ENCODE results near the gene HNRNPM.

DNA sequence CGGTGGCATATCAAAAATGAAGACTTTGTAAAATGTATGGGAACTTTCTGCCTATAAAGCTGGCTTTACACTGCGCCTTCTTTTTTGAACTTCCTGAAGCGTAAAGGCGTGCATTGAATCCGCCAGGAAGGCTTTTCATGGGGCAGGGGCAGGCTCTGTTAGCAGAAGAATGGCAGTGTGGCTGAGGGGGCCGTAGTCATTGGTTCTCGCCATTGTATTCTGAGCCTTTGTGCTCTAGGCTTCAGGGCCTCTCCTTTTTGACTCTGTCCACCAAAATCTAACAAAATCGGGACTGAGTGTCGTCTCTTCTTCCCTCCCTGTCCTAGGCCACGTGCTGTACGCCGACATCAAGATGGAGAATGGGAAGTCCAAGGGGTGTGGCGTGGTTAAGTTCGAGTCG is 43.6 kb downstream of the HNRNPM start:
- TF ChIP-seq, protein P1, sequence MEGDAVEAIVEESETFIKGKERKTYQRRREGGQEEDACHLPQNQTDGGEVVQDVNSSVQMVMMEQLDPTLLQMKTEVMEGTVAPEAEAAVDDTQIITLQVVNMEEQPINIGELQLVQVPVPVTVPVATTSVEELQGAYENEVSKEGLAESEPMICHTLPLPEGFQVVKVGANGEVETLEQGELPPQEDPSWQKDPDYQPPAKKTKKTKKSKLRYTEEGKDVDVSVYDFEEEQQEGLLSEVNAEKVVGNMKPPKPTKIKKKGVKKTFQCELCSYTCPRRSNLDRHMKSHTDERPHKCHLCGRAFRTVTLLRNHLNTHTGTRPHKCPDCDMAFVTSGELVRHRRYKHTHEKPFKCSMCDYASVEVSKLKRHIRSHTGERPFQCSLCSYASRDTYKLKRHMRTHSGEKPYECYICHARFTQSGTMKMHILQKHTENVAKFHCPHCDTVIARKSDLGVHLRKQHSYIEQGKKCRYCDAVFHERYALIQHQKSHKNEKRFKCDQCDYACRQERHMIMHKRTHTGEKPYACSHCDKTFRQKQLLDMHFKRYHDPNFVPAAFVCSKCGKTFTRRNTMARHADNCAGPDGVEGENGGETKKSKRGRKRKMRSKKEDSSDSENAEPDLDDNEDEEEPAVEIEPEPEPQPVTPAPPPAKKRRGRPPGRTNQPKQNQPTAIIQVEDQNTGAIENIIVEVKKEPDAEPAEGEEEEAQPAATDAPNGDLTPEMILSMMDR (IDR thresholded peaks at IDR 0.05; ENCODE audit: borderline replicate concordance, extremely low read depth, low read length, poor library complexity, severe bottlenecking): no peak
- no peak for TF ChIP-seq EZH2 (IDR thresholded peaks at IDR 0.05; ENCODE audit: borderline replicate concordance, low read depth, low read length, severe bottlenecking)
